Measurements from ENCODE around the gene ZNF75A. TPM values are rescaled to one million over a fixed set of nuclear protein-coding genes. Genes with fewer than 3 reads are reported as not detected.

The ZNF75A gene
- polyA plus RNA-seq, 3 donors, result 2.3 to 10.2 (median 2.8) TPM

GRCh38 chr16:3311496-3311895 is 6.2 kb downstream of the ZNF75A start:
- H2AFZ ChIP-seq (ENCODE audit: insufficient read depth, low read depth, low read length, poor library complexity, severe bottlenecking), result no peak overlapping the region
- no peak overlapping the region for H3K27ac ChIP-seq (ENCODE audit: low read depth in 1 of 2, low read length in 2 of 2)
- peaks cover 0 to 2% (median 1%) of the 10 kb centered on the region in 3 donors for H3K27me3 Mint-ChIP-seq (ENCODE audit: low read depth in 3 of 3)
- no peaks in the 10 kb centered on the region for H3K27me3 ChIP-seq (ENCODE audit: control insufficient read depth in 2 of 2, insufficient read depth in 2 of 2, low read length in 2 of 2)
- no peak for DNase-seq
- H3K79me2 ChIP-seq (ENCODE audit: insufficient read depth, low read length), result peaks cover 14% of the 10 kb centered on the region
- peaks cover 7 to 60% of the 10 kb centered on the region in 2 donors for H3K36me3 ChIP-seq (replicated peaks in 1 of 2; ENCODE audit: control insufficient read depth in 1 of 2, insufficient read depth in 2 of 2, low read length in 2 of 2)
- WGBS (ENCODE audit: insufficient coverage), result 100% methylated on average over 2 of the region's 4 CpGs
- no peak overlapping the region for H3K4me3 Mint-ChIP-seq
- H3K9me3 ChIP-seq (replicated peaks in 1 of 2; ENCODE audit: control insufficient read depth in 1 of 2, insufficient read depth in 1 of 2, low read length in 2 of 2), result peaks cover 80 to 100% of the 10 kb centered on the region in 2 donors
- peaks cover 40 to 60% of the 10 kb centered on the region in 2 donors for H3K36me3 Mint-ChIP-seq
- H3K4me1 ChIP-seq (ENCODE audit: control insufficient read depth in 1 of 2, insufficient read depth in 2 of 2, low read length in 2 of 2), result peaks cover 0 to under 1% of the 10 kb centered on the region in 2 donors
- no peak for TF ChIP-seq CTCF (IDR thresholded peaks at IDR 0.05)
- H4K20me1 ChIP-seq (ENCODE audit: insufficient read depth, low read length), result no peaks in the 10 kb centered on the region
- H3K4me3 ChIP-seq (replicated peaks in 1 of 3; ENCODE audit: low read depth in 2 of 3, low read length in 3 of 3), result no peak overlapping the region
- no peaks in the 10 kb centered on the region for H3K4me1 Mint-ChIP-seq
- no peak overlapping the region for H3K4me2 ChIP-seq (replicated peaks; ENCODE audit: extremely low read depth, low read length, poor library complexity, severe bottlenecking)
- H3K27ac Mint-ChIP-seq, result no peak overlapping the region
- H3K9me3 Mint-ChIP-seq, result peaks cover 67 to 99% (median 97%) of the 10 kb centered on the region in 7 donors
- intact Hi-C loops (cut with micrococcal nuclease), result loop anchor here in 1 of 2 donors (10.0 kb wide), 1 partner anchor 63 kb away; no protein-coding TSS in a partner anchor
- no peak overlapping the region for H3K9ac ChIP-seq (ENCODE audit: insufficient read depth, low read length, poor library complexity, severe bottlenecking)

GRCh38 chr16:3317315-3317999 is 12.2 kb downstream of the ZNF75A start:
- no peaks in the 10 kb centered on the region for H3K4me1 Mint-ChIP-seq
- no peak overlapping the region for H3K27ac Mint-ChIP-seq
- intact Hi-C loops (cut with micrococcal nuclease), result loop anchor here (5.0 to 10.0 kb wide), 3 partner anchors 40 to 60 kb away; no protein-coding TSS in a partner anchor
- Histone ChIP-seq H3K79me2 (ENCODE audit: insufficient read depth, low read length) (no peaks in the 10 kb centered on the region), H3K27ac (ENCODE audit: low read depth in 1 of 2, low read length in 2 of 2) (no peak overlapping the region), H4K20me1 (ENCODE audit: insufficient read depth, low read length) (no peaks in the 10 kb centered on the region), H2AFZ (ENCODE audit: insufficient read depth, low read depth, low read length, poor library complexity, severe bottlenecking) (no peak overlapping the region), H3K4me2 (replicated peaks; ENCODE audit: extremely low read depth, low read length, poor library complexity, severe bottlenecking) (no peak overlapping the region), H3K36me3 (replicated peaks in 1 of 2; ENCODE audit: control insufficient read depth in 1 of 2, insufficient read depth in 2 of 2, low read length in 2 of 2) (peaks cover 7 to 49% of the 10 kb centered on the region in 2 donors), H3K4me1 (ENCODE audit: control insufficient read depth in 1 of 2, insufficient read depth in 2 of 2, low read length in 2 of 2) (no peaks in the 10 kb centered on the region), H3K9me3 (replicated peaks in 1 of 2; ENCODE audit: control insufficient read depth in 1 of 2, insufficient read depth in 1 of 2, low read length in 2 of 2) (peaks cover 75 to 100% of the 10 kb centered on the region in 2 donors), H3K27me3 (ENCODE audit: control insufficient read depth in 2 of 2, insufficient read depth in 2 of 2, low read length in 2 of 2) (no peaks in the 10 kb centered on the region), H3K9ac (ENCODE audit: insufficient read depth, low read length, poor library complexity, severe bottlenecking) (no peak overlapping the region), H3K4me3 (replicated peaks in 1 of 3; ENCODE audit: low read depth in 2 of 3, low read length in 3 of 3) (peak overlapping the region in 1 of 3 experiments; percentile 45)
- H3K36me3 Mint-ChIP-seq, result peaks cover 37 to 49% of the 10 kb centered on the region in 2 donors
- no peak for DNase-seq
- peaks cover 79 to 98% (median 96%) of the 10 kb centered on the region in 7 donors for H3K9me3 Mint-ChIP-seq
- no peak for TF ChIP-seq CTCF (IDR thresholded peaks at IDR 0.05)
- H3K4me3 Mint-ChIP-seq, result no peak overlapping the region
- 100% methylated on average over 1 of the region's 3 CpGs for WGBS (ENCODE audit: insufficient coverage)
- peaks cover 0 to 2% (median 0%) of the 10 kb centered on the region in 3 donors for H3K27me3 Mint-ChIP-seq (ENCODE audit: low read depth in 3 of 3)

Data from CD14-positive monocyte (primary cell).